Activated CD4-positive, CD25-positive, alpha-beta regulatory T cell treated with anti-CD3 and anti-CD28 coated beads, Interleukin-2, amount 50 U/mL, for 72 hours (primary cell): ENCODE data around the gene TSPAN18.
A peak's percentile ranks its signal among the peaks of the same experiment; 100 is the strongest.

Experiments used
- DNase-seq: peaks from one replicate; pipeline ENCODE4 v3.0.0; 2021

Gene TSPAN18

DNA sequence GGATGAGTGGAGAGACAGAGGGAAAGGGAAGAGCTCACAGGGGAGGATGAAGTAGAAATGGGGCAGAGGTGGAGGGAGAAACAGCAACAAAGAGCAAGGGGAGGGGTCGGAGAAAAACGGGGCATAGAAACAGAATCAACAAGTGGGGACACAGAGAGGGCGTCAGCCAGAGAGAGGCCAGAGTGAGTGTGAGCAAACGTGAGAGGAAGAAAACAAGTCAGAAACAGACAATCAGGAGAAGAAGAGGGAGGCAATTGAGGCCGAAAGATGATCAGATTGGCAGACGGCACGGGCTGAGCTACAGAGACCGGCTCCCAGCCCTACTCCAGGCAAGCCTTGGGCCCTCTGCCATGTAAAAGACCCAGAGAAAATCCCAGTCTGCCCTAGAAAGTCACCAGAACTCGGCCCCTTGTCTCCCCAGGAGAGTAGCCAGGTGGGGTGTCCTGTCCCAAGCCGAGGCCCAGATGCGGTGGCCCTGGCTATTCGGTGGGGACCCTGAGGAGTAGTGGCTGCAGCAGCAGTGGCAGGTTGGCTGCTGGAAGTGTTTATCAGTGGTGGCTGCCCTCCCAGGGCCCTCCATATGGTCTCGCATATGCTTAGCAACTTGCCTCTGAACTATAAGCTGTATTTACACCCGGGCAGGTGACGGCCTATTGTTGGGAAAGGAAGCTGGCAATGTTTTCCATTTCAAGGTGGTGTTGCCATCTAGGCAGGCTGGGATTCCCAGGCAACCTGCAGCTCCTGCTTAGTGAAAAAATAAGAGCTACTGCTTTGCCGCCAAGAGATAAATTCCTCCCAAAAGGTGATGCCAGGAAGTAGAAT lies 14.8 kb upstream of the TSPAN18 start:
- no peak for DNase-seq

DNA sequence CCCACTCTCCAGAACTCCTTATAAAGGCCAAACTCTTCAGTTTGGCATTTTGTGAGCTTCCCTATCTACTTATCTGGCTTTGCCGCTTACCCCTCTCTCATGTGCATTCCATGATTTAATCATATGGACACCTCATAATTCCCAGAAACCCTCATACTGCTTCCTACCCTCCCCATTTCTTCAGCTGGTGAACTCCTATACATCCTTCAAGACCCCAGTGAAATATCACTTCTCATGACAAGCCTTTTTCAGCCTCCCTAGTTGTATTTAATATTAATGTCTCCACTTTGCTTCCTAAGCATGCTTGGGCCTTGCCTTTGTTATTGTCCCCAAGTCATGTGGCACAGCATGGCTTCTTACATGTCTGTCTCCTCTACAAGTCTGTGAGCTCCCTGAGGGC lies 13.7 kb upstream of the TSPAN18 start:
- DNase-seq, result no peak

DNA sequence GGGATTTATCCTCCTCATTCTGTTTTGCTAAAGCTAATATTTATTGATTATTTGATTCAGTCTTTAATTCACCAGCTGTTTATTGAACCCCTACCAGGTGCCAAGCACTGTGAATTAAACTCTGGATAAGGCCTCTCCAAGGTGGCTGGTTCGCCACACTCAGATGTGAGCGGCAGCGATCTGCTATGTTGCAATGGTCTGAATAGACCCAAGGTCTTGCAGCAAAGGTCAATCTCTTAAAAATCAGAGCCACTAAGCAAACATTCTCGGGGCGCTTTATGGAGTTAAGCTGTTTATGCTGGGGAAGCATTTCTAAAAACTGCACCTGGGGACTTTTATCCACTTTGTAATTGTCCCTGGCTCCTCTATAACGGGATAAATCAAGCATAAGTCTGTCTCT lies 10.5 kb upstream of the TSPAN18 start:
- DNase-seq, result no peak

DNA sequence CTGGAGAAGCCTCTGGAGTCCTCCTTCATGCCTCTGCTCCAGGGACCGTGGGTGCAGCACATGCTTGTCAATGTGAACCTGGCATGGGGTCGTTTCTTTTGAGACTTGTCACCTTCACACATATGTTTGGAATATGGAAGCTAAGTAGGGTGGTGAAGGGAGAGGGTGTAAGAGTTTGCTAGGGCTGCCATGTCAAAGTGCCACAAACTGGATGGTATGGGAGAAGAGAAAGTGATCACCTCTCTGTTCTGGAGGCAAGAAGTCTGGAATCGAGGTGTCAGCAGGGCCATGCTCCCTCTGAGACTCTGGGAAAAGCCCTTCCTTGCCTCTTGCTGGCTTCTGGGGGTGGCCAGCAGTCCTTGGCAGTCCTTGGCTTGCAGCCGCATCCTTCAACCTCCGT lies 8.7 kb upstream of the TSPAN18 start:
- DNase-seq, result no peak

DNA sequence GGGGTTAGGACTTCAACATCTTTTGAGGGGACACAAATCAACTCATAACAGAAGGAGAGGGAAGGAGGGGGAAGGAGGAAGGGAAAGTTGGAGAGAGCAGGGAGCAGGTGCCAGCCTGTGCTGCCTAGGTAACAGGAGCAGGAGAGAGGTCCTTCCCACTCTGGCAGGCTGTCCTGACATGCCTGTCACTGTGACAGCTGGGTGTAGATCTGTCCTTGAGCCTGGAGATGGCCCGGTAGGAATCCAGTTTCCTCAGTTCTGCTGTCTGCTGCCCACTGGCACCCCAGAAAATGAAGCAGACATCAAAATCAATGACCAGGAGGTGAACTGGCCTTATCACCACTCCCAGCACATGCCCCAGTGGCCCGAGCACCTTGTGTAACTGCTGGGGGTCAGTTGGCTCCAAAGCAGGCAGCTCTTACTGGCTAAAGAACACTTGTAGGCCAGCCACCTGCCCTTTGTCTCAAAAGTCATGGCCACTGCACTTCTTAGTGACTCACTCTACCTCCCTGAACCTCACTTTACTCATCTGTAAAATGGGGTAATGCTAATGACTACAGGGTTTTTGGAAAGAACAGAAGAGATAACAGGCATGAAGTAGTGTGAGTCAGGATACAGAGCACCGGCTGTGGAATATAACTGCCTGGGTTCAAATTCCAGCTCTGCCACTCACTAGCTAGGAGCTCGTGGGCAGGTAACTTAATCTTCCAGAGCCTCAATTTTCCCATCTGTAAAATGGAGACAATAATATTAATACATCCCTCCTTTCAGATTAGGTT lies 8.0 kb upstream of the TSPAN18 start:
- DNase-seq, result no peak

DNA sequence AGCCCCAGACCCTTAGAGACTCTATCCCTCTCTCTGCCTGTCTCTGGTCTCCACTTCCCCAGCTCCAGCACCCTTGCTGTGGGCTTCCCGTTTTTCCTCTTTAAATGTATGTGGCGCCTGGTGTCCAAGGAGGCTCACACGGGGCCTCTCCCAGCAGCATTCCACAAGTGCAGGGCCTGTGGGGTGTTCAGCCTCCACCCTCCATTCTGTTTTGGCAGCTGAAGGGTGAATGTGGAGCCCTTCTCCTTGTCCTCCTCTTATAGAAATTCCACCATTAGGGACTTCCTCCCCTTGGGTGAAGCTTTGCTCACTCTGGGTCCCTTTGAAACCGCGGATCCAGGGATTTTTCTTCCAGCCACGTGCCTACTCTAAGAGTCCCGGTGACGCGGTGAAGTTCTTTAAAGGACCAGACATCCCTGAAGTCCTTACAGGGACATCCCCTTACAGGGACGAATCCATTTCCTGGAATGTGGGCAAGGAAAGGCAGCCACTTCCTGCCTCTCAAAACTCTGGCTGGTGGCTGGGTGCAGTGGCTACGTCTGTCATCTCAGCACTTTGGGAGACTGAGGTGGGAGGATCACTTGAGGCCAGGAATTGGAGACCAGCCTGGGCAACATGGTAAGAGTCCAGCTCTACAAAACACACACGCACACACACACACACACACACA lies 1.6 kb upstream of the TSPAN18 start:
- DNase-seq, result no peak

DNA sequence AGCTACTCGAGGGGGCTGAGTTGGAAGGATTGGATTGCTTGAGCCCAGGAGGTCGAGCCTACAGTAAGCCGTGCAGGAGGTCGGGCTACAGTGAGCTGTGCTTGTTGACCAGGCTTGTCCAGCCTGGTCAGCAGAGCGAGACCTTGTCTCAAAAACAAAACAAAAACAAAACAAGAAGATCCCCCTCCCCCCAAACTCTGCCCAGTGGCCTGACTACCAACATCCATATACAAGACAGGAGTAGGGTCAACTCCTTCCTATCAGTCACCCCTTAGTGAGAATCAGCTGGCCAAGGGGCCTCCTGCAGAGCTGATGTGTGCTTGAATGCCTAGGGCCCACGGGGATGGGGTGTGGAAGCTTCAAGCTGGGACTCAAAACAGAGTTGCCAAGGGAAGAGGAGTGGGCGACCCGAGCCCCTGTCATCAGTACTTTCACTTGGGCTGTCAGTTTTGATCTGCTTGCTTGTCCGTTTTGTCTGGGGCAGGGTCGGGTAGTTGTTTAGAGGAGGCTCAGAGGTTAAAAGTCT lies 942 bp upstream of the TSPAN18 start:
- no peak for DNase-seq

DNA sequence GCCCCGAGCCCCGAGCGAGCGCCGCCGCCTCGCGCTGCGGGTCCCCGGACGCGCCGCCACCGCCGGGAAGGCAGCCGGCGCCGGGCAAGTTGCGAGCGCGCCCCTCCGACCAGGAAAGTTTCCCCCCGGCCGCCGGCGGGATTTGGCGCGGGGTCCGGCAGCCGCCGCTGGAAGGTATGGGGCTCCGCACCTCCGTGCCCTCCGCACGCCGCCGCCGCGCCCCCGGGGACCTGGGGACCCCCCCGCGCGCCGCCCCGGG lies 281 bp downstream of the TSPAN18 start:
- DNase-seq, result no peak

DNA sequence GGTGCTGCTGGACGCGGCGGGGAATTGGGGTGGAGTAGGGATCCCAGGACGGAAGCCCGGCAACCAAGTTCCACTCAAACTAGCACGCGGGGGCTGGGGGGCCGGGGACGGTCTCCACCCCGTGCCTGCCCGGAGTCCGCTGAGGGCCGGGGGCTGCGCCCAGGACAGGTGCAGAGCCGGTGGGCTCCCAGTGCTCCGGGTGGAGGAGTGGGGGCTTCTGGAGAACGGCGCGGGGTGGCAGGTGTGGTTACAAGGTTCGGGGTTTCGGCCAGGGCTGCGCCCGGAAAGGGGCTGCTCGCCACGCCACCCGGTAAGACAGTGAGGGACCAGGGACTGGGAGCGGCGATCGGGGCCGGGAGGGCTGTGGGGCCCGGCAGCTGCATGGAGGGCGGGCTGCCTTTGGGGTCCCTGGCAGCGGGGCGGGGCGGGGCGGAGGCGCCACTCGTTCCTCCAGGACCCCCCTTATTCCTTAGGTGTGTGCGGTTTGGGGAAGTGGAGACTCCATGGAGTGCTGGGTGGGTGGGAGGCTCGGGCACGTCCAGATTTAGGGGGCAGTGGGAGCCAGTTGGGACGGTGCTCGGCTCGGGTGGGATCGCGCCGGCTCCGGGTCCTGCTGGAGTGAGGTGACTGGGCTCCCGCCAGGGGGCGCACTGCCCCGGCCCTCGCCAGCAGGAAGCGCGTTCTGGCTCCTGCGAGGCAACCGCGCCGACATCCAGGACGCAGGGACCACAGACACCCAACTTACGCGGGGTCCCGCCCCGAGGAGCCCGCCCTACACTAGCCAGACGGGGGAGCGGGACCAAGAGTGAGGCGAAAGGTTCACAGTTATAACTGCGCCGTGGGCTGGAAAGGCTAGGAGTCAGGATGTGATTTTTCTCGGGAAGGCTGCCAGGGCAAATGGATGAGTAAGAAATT lies 868 bp downstream of the TSPAN18 start:
- DNase-seq, result peak; percentile 78

DNA sequence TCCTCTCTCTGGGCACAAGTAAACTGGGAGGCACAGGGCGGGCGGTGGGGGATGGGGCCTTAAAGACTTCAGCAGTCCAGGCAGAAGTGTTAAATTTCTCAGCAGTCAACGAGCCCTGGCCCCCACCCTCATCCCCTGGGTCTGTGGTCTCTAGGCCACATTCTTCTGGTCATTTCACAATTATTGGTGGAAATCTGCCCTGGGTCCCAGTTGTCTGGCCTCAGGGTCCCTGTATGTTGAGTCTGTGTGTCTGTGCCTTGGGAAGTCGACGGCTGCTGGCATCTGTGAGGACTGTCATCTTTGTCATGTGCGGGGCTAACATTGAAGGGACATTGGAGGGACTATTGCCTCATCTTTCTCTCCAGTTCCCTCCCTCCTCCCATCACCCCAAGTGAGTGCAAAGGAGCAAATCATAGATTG lies 1.7 kb downstream of the TSPAN18 start:
- DNase-seq, result no peak

DNA sequence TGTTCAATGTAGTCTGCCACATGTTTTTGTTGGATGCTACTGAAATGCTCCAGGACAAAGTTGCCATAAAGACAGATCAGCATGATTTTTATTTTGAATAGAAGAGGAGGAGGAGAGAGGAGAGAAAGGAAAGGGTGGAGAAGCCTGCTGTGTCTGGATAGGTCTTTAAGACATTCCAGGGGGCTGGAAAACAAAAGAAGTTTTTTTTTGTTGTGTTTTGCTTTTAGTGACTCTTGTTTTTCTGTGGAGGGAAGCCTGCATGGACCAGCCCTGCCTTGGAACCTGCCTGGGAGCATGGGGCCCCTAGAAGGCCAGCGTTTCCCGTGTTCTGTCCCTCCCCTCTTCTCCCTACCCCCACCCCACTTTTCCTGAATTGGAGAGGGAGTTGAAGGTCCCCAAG lies 2.3 kb downstream of the TSPAN18 start:
- no peak for DNase-seq

DNA sequence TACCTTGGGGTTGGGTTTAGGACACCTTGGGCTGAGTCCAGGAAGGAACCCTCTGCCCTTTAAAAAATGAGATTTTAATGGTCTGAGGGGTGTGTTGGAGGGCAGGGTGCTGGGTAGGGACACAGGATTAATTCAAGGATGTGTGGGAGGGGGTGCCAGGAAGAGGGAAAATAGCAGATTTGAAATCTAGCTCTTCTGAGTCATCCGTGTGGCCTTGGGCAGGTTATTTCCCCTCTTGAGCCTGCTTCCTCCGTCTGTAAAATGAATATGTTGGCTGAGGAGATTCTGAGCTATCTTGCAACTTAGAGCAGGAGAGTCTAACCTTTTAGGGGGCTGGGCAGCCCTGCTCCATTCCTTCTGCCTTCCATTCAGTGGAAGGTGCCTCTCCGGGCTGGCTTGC lies 3.0 kb downstream of the TSPAN18 start:
- no peak for DNase-seq

DNA sequence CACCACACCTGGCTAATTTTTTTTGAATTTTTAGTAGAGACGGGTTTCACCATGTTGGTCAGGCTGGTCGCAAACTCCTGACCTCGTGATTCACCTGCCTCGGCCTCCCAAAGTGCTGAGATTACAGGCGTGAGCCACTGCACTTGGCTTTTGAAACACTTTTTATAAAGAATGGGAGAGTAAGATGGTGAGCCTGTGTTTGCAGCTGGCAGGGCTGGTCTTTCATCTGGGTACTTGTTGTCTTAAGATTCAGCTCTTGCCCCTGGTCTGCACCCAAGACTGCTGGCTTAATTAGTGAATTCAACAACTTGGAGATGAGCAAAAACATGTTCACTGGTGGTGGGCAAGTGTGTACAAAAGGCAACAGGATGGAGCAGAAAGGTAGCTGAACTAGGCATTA lies 4.0 kb downstream of the TSPAN18 start:
- DNase-seq, result no peak

DNA sequence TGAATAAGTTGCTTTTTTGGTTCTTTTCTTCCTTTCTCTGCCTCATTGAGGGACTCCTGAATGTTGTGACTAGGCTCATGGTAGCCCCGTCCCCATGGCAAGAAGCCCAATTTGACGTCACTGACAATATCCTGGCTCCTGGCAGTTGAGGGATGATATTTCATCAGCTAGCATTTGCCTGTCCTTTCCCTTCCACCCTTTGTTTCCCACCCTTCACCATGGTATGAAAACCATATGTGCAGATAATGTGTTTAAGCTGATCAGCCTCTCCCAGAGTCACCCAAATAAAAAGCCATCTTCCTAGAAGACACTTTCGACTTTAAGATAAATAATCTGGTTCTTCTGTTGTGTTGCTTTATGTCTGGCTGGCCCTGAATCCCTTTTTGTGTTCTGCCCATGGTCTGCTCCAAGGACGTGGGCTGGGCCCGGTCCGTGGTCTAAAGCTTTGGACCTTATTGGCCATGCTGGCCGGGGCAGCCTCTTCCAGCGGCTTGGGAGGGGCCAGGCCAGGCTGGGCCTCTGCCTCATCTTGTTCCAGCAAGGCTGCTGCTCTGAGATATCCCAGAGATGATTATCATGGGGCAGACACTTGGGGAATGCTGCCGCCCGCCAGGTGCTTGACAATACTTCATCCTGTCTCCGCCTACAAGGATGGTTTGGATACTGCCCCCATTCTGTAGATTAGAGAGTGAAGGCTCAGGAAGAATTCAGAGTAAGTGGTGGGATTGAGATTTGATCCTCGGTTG lies 5.1 kb downstream of the TSPAN18 start:
- no peak for DNase-seq

DNA sequence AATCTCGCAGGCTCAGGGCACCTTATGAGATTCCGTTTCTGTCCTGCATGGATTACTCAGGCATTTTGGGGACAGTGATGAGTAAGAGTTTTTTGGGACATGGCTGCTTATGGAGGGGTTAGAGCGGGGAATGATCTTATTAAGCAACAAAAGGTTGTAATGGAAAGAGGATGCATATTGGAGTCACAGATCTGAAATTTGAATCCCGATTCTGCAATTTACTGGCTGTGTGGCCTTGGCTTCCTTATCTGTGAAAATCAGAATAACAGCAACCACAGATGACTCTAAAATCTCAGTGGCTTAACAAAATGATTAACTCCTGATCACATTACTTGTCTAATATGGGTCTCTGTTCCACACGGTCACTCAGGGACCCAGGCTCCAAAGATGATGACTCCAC lies 5.8 kb downstream of the TSPAN18 start:
- DNase-seq, result no peak

DNA sequence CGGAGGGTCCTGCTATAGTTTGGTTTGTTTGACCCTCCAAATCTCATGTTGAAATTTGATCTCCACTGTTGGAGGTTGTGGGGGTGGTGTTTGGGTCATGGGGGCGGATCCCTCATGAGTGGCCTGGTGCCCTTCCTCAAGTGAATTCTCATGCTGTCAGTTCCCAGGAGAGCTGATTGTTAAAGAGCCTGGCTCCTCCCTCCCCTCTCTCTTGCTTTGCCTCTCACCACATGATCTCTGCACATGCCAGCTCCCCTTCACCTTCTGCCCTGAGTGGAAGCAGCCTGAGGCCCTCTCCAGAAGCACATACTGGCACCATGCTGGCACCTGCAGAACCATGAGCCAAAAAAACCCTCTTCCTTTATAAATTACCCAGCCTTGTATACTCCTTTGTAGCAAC lies 7.1 kb downstream of the TSPAN18 start:
- no peak for DNase-seq

DNA sequence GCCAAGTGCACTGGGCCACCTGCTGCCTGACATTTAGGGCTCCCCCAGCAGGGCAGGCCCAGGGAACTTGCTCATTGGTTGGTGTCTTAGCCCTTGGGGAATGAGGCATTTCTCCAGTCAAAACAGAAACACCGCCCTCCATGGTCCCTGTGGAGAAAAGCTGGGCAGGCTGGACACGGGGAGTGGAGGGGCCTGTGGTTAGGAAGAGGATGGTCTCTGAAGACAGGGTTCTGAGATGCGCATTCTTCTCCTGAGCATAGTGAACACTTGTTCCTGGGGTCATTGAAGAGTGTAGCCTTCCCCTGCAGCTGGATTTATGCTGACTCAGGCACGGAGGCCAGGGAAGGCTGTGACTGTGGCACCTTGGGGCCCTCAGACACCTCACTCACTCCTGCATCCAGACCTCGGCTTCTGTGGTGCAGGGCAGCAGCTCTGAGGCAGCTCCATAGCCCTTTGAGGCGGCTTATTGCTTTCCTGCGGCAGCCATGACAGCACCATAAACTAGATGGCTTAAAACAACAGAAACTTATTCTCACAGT lies 8.2 kb downstream of the TSPAN18 start:
- no peak for DNase-seq

DNA sequence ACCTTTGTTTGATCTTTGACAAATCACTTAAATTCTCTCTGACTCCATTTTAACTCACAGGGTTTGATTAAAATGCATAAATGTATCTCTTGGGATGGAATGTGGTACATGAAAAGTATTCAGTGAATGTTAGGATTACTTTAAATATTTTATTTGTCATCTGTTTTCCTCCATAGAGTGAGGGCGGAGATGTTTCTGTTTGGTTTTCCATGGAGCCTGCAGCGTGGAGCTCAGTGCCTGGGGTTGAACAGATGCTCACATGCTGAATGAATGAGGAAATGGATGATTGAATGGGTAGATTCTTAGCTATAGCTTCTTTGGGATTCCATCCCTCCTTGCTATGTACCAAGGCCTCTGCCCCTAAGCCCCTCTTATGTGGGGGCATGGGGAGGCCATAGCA lies 10.0 kb downstream of the TSPAN18 start:
- DNase-seq, result no peak

DNA sequence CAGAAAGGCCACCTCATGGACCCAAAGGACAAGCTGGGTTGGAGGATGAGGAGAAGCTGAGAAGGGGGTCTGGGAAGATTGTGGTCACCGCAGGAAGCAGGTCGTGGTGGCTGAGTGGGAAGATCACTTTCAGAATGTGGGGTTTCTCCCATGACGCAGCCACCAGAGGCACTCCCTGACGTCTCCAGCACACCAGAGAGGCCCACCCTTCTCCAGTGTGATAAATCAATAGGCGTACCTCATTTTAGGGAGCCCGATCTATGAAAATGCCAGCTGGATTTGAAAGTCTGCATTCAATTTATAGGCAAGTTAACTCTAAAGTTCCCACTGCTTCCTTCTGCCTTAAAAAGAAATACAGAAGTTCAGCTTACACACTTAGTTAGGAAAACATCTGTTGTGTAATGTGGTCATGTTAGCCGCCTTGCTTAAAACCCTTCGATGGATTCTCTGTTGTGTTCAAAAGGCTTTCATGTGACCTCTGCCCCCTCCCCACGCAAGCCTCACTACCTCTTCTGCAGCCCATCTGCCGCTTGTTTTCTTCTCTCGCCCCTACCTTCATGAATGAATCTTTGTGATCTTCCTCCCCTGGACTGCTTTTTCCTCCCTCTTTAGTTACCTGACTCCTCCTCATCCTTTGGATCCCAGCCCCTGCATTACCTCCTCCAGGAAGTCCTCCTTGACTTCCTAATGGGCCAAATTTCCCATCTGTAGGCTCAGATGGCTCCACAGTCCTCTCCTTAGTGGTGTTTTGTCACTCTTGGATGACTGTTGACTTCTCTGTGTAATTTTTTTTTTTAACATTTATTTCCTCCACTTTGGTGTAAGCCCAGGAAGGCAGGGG lies 10.7 kb downstream of the TSPAN18 start:
- no peak for DNase-seq

DNA sequence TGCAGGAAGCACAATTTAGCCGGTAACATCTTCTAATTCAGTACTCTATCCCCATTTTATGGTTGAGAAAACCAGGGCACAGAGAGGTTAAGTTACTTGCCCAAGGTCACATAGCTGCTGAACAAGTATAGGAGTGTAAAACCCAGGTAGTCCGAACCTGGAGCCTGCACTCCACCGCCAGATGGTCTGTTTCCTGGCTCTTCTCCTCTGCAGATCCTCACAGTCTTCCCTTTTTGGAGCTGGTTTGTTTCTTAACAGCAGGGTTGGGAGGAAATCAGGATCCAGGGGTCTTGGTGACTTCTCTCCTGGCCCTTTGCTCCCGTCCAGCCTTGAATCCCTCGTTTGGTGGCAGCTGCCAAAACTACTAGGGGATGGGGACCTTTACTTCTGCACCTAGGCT lies 12.0 kb downstream of the TSPAN18 start:
- no peak for DNase-seq

DNA sequence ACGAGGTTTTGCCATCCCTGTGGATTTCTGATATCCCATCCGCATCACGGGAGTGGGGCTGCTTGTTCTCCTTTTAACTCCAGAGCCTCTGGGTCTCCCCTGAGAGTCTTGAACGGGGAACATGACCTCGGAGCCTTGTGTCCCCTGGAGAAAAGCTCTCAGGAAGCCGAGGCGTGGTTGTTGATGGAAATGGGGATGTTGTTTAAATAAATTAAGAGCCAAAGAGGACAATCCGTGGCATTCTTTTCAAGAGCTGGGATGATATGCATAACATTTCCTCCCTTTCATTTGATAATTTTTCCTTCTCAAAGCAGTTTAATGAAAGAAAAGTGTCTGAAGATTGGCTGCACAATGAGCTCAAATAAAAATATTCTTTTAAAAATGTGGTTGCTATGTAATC lies 14.2 kb downstream of the TSPAN18 start:
- DNase-seq, result no peak
